ENCODE data around the gene IFT122.
"Not testable (repeated sequence)": the region's sequence is repeated elsewhere in the genome, so short reads cannot be mapped to it uniquely, and the experiment has no call there.

The IFT122 gene

DNA sequence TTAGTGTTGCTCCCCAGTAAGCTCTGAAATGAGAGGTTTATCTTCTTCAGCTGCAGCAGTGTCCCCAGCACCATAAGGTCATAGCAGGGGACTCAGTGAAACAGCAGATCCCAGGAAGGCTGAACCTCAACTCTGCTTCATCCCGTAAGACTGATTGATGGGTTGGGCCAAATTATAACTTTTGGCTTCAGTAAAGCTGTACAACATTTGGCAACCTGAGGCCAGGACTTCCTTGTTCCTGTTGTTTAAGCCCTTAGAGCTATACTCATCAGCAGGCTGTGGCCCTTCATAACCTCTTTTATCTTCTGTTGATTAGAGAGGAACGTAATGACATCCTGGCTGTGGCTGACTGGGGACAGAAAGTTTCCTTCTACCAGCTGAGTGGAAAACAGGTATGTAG, 29.0 kb downstream of the IFT122 start:
- DNase-seq (ENCODE audit: low read depth in 2 of 2): no peak

GRCh38 chr3:129470861-129471260, 30.8 kb downstream of the IFT122 start:
- DNase-seq (ENCODE audit: low read depth in 2 of 2): no peak

- DNase-seq (ENCODE audit: low read depth in 2 of 2): no peak
Observed at GRCh38 chr3:129473067-129473768, 33.2 kb downstream of the IFT122 start.

DNA sequence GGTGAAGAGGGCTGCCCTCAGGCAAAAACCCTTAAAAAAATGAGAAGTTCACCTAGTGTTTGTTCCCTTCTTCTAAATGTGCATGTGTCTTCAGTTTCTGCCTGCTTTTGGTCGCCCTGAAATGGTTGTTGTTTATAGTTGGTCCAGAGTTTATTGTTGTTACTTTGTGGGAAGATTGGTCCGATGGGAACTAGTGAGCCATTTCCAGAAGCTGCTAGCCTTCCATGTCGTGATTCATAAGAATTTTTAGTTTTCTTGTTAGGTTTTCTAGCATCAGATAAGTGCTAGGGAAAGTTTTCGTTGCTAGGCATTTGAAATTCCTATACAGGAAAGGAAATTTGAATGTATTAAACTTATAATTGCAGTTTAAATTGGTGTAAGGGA, 33.7 kb downstream of the IFT122 start:
- DNase-seq (ENCODE audit: low read depth in 2 of 2): no peak

DNA sequence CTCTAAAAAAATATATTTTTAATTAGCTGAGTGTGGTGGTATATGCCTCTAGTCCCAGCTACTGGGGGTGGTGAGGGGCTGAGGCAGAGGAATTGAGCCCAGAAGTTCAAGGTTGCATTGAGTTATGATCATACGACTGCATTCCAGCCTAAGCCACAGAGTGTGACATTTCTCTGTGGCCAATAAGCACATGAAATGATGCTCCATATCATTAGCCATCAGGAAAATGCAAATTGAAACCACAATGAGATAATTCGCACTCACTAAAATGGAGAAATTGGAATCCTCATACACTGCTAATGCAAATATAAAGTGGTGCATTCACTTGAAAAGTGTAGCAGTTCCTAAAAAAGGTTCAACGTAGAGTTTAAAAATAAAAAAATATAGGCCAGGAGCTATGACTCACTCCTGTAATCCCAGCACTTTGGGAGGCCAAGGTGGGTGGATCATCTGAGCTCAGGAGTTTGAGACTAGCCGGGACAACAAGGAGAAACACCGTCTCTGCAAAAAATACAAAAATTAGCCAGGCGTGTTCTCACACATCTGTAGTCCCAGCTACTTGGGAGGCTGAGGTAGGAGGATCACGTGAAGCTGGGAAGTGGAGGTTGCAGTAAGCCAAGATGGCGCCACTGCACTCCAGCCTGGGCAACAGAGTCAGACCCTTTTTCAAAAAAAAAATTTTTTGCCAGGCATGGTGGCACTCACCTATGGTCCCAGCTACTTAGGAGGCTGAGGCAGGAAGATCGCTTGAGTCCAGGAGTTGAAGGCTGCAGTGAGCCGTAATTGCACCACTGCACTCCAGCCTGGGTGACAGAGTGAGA, 35.2 kb downstream of the IFT122 start:
- no peak for DNase-seq (ENCODE audit: low read depth in 2 of 2)

DNA sequence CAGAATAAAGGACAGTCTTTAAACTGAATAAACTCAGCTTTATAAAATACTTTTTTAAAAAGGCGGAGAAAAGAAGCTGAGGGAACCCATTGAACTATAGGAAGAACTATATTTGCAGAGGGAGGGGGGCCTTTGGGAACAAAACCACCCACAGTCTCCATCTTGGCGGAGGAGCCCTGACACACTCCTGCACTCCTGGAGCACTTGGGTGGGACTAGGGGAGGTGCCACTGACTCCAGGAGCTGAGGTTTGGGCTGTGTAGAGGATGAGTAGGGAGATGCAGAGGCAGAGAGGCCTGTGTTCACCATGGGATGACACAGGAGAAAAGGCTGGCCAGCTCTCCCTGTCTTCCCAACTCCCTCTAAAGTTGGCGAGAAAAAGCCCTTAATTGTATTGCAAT, 35.8 kb downstream of the IFT122 start:
- no peak for DNase-seq (ENCODE audit: low read depth in 2 of 2)

DNA sequence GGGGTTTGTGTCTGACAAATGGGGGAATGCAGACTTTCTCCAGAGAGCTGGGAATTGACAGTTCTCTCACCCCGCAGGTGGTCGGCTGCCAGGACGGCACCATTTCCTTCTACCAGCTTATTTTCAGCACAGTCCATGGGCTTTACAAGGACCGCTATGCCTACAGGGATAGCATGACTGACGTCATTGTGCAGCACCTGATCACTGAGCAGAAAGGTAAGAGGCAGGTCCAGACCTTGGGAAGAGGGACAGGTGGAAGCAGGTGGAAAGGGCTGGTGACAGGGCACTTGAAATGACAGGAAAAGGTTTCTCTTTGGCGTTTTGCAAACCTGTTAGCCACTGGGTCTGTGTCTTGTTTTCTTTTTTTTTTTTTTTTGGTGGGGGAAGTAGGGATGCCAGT, 36.6 kb downstream of the IFT122 start:
- no peak for DNase-seq (ENCODE audit: low read depth in 2 of 2)

DNA sequence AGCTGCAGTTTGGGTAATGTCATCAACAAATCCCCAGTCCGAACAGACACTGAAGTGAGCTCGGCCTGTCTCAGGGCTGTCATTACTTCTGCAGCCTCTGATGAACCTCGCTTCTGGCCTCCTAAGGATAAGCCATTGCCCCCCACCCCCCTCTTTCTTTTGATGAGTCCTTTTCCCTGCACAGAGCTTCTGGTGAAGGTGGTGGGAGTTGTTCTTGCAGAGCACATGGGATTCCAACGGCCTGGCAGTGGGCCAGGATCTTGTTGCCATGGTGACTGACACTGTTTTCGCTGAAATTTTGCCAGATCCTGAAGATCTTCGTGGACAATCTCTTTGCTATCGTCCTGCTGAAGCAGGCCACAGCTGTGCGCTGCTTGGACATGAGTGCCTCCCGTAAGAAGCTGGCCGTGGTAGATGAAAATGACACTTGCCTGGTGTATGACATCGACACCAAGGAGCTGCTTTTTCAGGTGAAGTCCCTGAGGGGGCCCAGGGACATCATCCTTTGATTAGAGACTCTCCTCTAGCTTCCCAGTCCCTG, 41.3 kb downstream of the IFT122 start:
- not testable (repeated sequence) for DNase-seq (ENCODE audit: low read depth in 2 of 2)

DNA sequence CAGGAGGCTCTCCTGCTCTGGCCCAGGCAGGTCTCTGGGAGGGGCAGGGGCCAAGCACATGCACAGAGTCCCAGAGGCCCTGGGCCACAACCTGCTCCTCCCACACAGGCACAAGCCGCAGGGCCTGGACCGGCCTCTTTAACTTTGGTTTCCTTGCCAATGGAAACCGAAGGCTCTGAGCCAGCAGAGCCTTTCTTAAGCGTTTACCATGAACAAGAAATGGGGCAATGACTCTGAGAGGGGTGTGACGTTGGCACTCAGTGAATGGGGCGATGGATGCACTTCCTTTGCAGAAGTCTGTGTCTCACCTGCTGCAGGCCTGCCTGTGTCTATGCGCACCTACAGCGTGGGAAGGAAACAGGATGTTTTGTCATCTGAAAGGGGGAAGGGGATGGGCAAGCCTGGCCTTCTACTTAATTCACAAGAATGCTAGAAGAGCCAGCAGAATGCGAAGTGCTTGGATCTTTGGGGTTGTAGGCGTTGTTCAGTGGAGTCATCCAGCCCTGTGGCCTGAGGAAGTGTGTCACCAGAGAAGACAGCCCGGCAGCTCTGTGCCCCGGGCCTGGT, 41.8 kb downstream of the IFT122 start:
- no peak for DNase-seq (ENCODE audit: low read depth in 2 of 2)

GRCh38 chr3:129482721-129483120, 42.7 kb downstream of the IFT122 start:
- DNase-seq (ENCODE audit: low read depth in 2 of 2): no peak

DNA sequence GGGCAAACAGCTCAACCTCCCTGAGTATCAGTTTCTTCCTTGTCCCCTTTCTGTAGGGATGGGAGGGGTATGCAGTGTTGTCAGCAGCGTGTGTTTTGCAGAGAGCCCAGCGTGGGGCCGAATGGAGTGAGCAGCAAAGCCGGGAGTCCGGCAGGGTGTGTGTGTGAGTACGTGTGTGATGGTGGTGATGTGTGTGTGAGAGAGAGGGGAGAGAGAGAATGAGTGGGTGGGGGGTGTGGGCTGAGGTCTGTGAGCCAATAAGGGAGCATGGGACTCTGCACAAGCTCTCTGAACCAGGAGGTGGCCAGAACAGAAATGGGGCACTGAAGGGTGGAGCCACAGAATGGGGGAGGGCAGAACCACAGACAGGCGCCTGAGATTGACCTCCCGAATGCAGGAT, 43.8 kb downstream of the IFT122 start:
- no peak for DNase-seq (ENCODE audit: low read depth in 2 of 2)

DNA sequence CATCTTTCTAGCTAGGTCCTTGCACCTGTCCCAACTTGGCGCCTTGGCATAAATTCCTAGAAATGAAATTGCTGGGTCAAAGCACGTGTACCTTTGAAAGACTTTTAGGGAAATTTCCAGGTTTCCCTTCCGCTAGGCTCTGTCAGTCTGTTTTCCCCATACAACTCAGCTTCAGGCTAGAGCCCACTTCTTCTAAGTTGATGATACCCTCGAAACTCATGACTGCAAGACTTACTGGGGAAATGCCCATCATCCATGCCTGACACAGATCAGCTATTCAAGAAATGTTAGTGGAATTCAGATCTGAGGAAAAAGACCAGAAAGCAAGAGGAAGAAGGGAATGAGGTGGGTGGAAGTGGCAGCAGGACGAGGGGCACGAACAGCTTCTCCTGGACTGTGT, 45.1 kb downstream of the IFT122 start:
- not testable (repeated sequence) for DNase-seq (ENCODE audit: low read depth in 2 of 2)

GRCh38 chr3:129485721-129486663, 46.0 kb downstream of the IFT122 start:
- DNase-seq (ENCODE audit: low read depth in 2 of 2): no peak

DNA sequence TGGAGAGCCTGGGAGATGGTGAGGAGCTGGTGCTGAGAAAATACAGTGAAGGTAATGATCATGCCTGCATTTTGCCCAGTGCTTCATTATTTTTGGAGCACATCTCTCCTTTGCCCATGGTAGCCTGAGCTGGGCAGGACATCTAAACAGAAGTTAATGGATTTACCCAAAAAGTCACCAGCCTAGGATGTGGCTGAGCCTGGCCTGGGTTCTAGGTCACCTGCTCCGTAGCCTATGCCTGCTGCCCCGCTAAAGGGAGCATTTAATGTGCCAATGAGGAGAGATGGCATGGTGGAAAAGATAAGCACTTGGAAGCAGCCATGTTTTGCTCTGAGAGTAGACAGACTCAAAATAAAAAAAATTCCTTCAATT, 46.6 kb downstream of the IFT122 start:
- DNase-seq (ENCODE audit: low read depth in 2 of 2): no peak

GRCh38 chr3:129487183-129487867, 47.3 kb downstream of the IFT122 start:
- no peak for DNase-seq (ENCODE audit: low read depth in 2 of 2)

- not testable (repeated sequence) for DNase-seq (ENCODE audit: low read depth in 2 of 2)
Observed at GRCh38 chr3:129487868-129488335, 47.9 kb downstream of the IFT122 start.

DNA sequence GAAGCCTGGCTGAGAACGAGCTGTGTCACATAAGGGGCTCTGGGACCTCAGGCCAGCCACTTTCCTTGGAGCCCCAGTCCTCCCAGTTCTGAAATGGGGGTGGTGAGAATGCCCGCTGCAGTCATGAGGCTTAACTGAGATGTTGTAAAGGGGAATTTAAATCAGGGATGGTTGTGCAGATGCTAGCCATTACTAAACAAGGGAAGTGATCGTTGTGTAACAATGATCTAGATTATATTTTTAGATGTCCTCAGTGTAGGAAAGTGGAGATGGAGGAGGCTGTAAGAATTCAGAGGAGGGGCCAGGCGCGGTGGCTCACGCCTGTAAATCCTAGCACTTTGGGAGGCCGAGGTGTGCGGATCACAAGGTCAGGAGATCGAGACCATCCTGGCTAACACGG, 49.2 kb downstream of the IFT122 start:
- not testable (repeated sequence) for DNase-seq (ENCODE audit: low read depth in 2 of 2)

DNA sequence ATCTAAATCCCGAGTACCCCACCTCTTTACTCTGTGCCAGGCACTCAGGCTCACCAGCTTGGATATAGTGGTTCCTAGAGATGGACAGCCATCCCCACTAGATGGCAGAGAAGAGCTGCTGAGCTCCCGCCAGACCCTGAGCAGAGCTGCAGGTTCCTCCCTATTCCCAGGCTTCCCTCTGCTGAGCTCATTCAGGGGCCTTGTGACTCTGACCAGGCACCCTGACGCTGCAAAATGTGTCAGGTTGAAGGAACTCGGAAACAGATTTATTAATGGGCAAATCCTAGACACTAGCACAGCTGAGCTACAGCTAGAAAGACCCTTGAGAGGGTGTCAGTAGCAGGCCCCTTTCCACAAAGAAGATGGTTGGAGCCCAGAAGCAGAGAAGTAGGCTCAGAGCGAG, 50.2 kb downstream of the IFT122 start:
- peak; percentile 15 to 24 for DNase-seq (ENCODE audit: low read depth in 2 of 2)

DNA sequence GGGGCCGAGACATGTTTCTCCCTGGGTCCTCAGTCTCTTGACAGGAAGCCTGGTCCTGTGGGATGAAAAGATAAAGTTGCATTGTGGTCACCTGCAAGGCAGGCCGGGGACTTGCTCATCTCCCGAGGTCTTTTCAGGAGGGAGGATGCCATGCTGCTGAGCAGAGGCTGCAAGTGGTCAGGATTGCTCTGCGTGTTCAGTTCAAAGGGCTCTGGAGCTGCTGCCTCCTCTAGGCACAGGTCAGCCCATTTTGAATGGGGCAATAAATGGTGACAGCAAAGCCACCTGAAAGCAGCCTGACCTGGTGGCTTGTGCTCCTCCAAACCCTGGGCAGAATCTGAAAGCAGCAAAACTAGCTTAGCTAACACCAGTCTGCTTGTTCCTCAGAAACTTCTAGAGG, 51.1 kb downstream of the IFT122 start:
- not testable (repeated sequence) for DNase-seq (ENCODE audit: low read depth in 2 of 2)

GRCh38 chr3:129491794-129492193, 51.8 kb downstream of the IFT122 start:
- DNase-seq (ENCODE audit: low read depth in 2 of 2): no peak

GRCh38 chr3:129492691-129493090, 52.7 kb downstream of the IFT122 start:
- no peak for DNase-seq (ENCODE audit: low read depth in 2 of 2)
